Skeletal muscle tissue (tissue), 4 donors: ENCODE data around the gene DDX20. TPM values are rescaled to one million over a fixed set of nuclear protein-coding genes. Genes with fewer than 3 reads are reported as not detected.

Source experiments
- H3K27ac ChIP-seq: one replicate; pipeline ENCODE4 v1.7.0; 2013; ENCODE audit warnings: mild to moderate bottlenecking, low read depth, low read length, inconsistent platforms
- H3K27me3 ChIP-seq, 3 donors: one replicate each; pipeline ENCODE4 v1.7.0; 2013; ENCODE audit warnings: low read length in 3 of 3; ENCODE audit not compliant: control insufficient read depth in 3 of 3, insufficient read depth in 3 of 3
- H3K36me3 ChIP-seq, 3 donors: one replicate each; pipeline ENCODE4 v1.7.0; 2013; ENCODE audit warnings: low read length in 3 of 3; ENCODE audit not compliant: control insufficient read depth in 3 of 3, insufficient read depth in 3 of 3
- H3K4me1 ChIP-seq, 3 donors: one replicate each; pipeline ENCODE4 v1.7.0; 2013; ENCODE audit warnings: low read length in 3 of 3, mild to moderate bottlenecking in 3 of 3; ENCODE audit not compliant: control insufficient read depth in 3 of 3, insufficient read depth in 3 of 3
- H3K4me3 ChIP-seq, 3 donors: one replicate each; pipeline ENCODE4 v1.7.0; 2013; ENCODE audit warnings: low read length in 3 of 3
- H3K9ac ChIP-seq, 3 donors: one replicate each; pipeline ENCODE4 v1.7.0; 2013; ENCODE audit warnings: low read length in 3 of 3, mild to moderate bottlenecking in 3 of 3, moderate library complexity in 2 of 3, low read depth in 1 of 3
- H3K9me3 ChIP-seq, 3 donors: one replicate each; pipeline ENCODE4 v1.7.0; 2013; ENCODE audit warnings: low read length in 3 of 3; ENCODE audit not compliant: control insufficient read depth in 3 of 3
- total RNA-seq: library from RNA; depleted of rRNA; stranded (reverse); fragments of >200 nt; gene quantifications from one replicate; pipeline ENCODE4 v1.2.3, GENCODE V29; 2014
- donor health status: Osteomylitis.

The DDX20 gene
- total RNA-seq, 1 donor from 2014 or later, result 12.0 TPM

- Histone ChIP-seq H3K27ac (peak overlapping the region; percentile 69), H3K4me3 (peak overlapping the region in 1 of 3 donors; percentile 31), H3K27me3 (no peaks in the 10 kb centered on the region), H3K9ac (peak overlapping the region in 1 of 3 donors; percentile 65), H3K36me3 (no peaks in the 10 kb centered on the region), H3K4me1 (peaks cover 53 to 72% (median 55%) of the 10 kb centered on the region in 3 donors), H3K9me3 (no peaks in the 10 kb centered on the region)
Measured at GRCh38 chr1:111720977-111721786, 34.5 kb upstream of the DDX20 start.

GRCh38 chr1:111723091-111723806 is 32.5 kb upstream of the DDX20 start:
- H3K9ac ChIP-seq, result peak overlapping the region in 1 of 3 donors; percentile 21
- H3K9me3 ChIP-seq, result no peaks in the 10 kb centered on the region
- H3K27me3 ChIP-seq, result no peaks in the 10 kb centered on the region
- H3K27ac ChIP-seq, result no peak overlapping the region
- peaks cover 0 to 7% (median 0%) of the 10 kb centered on the region in 3 donors for H3K36me3 ChIP-seq
- H3K4me3 ChIP-seq, result no peak overlapping the region
- peaks cover 72 to 93% (median 73%) of the 10 kb centered on the region in 3 donors for H3K4me1 ChIP-seq

- H3K9ac ChIP-seq, result peak overlapping the region in 1 of 3 donors; percentile 21
- H3K27ac ChIP-seq, result no peak overlapping the region
- no peaks in the 10 kb centered on the region for H3K9me3 ChIP-seq
- H3K4me3 ChIP-seq, result no peak overlapping the region
- H3K27me3 ChIP-seq, result no peaks in the 10 kb centered on the region
- peaks cover 77 to 97% (median 78%) of the 10 kb centered on the region in 3 donors for H3K4me1 ChIP-seq
- H3K36me3 ChIP-seq, result peaks cover 0 to 7% (median 0%) of the 10 kb centered on the region in 3 donors
Measured at GRCh38 chr1:111723871-111724270, 31.8 kb upstream of the DDX20 start.

- Histone ChIP-seq H3K36me3 (peaks cover 0 to 7% (median 0%) of the 10 kb centered on the region in 3 donors), H3K9ac (peak overlapping the region; percentile 12 to 65 (median 33)), H3K4me3 (no peak overlapping the region), H3K27me3 (no peaks in the 10 kb centered on the region), H3K9me3 (no peaks in the 10 kb centered on the region), H3K27ac (peak overlapping the region; percentile 33), H3K4me1 (peaks cover 77 to 97% (median 78%) of the 10 kb centered on the region in 3 donors)
Measured at GRCh38 chr1:111725192-111725591, 30.5 kb upstream of the DDX20 start.

- Histone ChIP-seq H3K9ac (no peak overlapping the region), H3K27me3 (no peaks in the 10 kb centered on the region), H3K4me3 (no peak overlapping the region), H3K4me1 (peaks cover 72 to 97% (median 78%) of the 10 kb centered on the region in 3 donors), H3K36me3 (peaks cover 0 to 7% (median 0%) of the 10 kb centered on the region in 3 donors), H3K9me3 (no peaks in the 10 kb centered on the region), H3K27ac (no peak overlapping the region)
Measured at GRCh38 chr1:111727056-111727455, 28.6 kb upstream of the DDX20 start.

- H3K27me3 ChIP-seq, result no peaks in the 10 kb centered on the region
- peak overlapping the region; percentile 26 to 77 (median 60) for H3K9ac ChIP-seq
- H3K27ac ChIP-seq, result peak overlapping the region; percentile 62
- H3K36me3 ChIP-seq, result peaks cover 0 to 7% (median 0%) of the 10 kb centered on the region in 3 donors
- H3K9me3 ChIP-seq, result no peaks in the 10 kb centered on the region
- H3K4me3 ChIP-seq, result peak overlapping the region in 2 of 3 donors; percentile 6 to 35
- H3K4me1 ChIP-seq, result peaks cover 80 to 97% (median 94%) of the 10 kb centered on the region in 3 donors
Measured at GRCh38 chr1:111729271-111729921, 26.3 kb upstream of the DDX20 start.

- peak overlapping the region; percentile 62 for H3K27ac ChIP-seq
- no peaks in the 10 kb centered on the region for H3K9me3 ChIP-seq
- H3K27me3 ChIP-seq, result no peaks in the 10 kb centered on the region
- peaks cover 0 to 7% (median 0%) of the 10 kb centered on the region in 3 donors for H3K36me3 ChIP-seq
- H3K4me3 ChIP-seq, result peak overlapping the region in 2 of 3 donors; percentile 35 to 38
- H3K9ac ChIP-seq, result peak overlapping the region; percentile 5 to 77 (median 60)
- H3K4me1 ChIP-seq, result peaks cover 77 to 97% (median 94%) of the 10 kb centered on the region in 3 donors
Measured at GRCh38 chr1:111729946-111730681, 25.6 kb upstream of the DDX20 start.

- peak overlapping the region in 2 of 3 donors; percentile 41 to 77 for H3K9ac ChIP-seq
- H3K4me3 ChIP-seq, result no peak overlapping the region
- no peaks in the 10 kb centered on the region for H3K9me3 ChIP-seq
- peaks cover 0 to 7% (median 0%) of the 10 kb centered on the region in 3 donors for H3K36me3 ChIP-seq
- H3K4me1 ChIP-seq, result peaks cover 73 to 97% (median 95%) of the 10 kb centered on the region in 3 donors
- no peaks in the 10 kb centered on the region for H3K27me3 ChIP-seq
- H3K27ac ChIP-seq, result peak overlapping the region; percentile 62
Measured at GRCh38 chr1:111730706-111731105, 25.0 kb upstream of the DDX20 start.

- H3K27me3 ChIP-seq, result no peaks in the 10 kb centered on the region
- H3K9ac ChIP-seq, result peak overlapping the region in 1 of 3 donors; percentile 40
- H3K4me3 ChIP-seq, result no peak overlapping the region
- peaks cover 0 to 7% (median 0%) of the 10 kb centered on the region in 3 donors for H3K36me3 ChIP-seq
- H3K4me1 ChIP-seq, result peaks cover 76 to 97% (median 96%) of the 10 kb centered on the region in 3 donors
- no peak overlapping the region for H3K27ac ChIP-seq
- H3K9me3 ChIP-seq, result no peaks in the 10 kb centered on the region
Measured at GRCh38 chr1:111731956-111732355, 23.7 kb upstream of the DDX20 start.
